ENCODE results near the gene ELAC1.
"Not testable (repeated sequence)": the region's sequence is repeated elsewhere in the genome, so short reads cannot be mapped to it uniquely, and the experiment has no call there.

The ELAC1 gene

DNA sequence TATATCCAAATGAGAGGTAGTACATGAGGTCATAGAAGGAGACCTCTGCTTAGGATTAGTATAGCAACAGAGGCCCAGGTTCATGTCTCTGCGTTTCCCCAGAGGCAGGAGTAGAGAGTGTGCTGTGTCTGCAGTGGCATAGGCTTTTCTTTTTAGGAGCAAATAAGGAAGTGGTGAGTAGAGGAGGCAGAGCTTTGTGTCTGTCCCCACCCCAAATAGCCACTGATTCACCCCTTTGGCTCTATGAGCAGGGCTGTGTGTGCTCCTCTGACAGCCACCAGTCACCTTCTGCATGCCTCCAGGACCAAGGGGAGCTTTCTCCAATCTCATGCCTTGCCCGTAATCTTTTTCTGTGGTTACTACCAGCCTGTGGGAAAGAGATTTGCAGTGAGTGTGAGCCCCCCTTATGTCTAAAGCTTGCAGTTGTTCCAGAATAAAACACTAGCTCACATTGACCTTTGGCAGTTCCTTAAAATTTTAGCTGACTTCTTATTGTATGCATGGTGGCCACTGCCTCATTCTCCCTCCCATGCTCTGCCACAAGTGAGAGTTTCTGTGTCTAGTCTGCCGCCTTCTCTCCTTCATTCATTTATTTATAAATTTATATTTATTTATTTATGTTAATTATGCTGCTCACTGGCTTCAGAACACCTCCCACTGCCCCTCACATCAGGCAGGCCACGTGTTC, 23.5 kb upstream of the ELAC1 start:
- no peaks in the 10 kb centered on the region for H3K4me1 ChIP-seq (ENCODE audit: control insufficient read depth, insufficient read depth, low read length)
- H3K36me3 ChIP-seq (ENCODE audit: control insufficient read depth, insufficient read depth, low read length), result peaks cover 27% of the 10 kb centered on the region
- no peak overlapping the region for H3K27ac ChIP-seq (ENCODE audit: low read depth, low read length)
- no peak overlapping the region for H3K4me3 ChIP-seq (ENCODE audit: low read depth, low read length)
- H3K9ac ChIP-seq (ENCODE audit: low read length), result no peak overlapping the region
- no peaks in the 10 kb centered on the region for H3K9me3 ChIP-seq (ENCODE audit: control insufficient read depth, insufficient read depth, low read depth, low read length)
- no peaks in the 10 kb centered on the region for H3K27me3 ChIP-seq (ENCODE audit: control insufficient read depth, insufficient read depth, low read length)

GRCh38 chr18:50945918-50946317, 21.9 kb upstream of the ELAC1 start:
- H3K27me3 ChIP-seq (ENCODE audit: control insufficient read depth, insufficient read depth, low read length); H3K4me1 ChIP-seq (ENCODE audit: control insufficient read depth, insufficient read depth, low read length); H3K4me3 ChIP-seq (ENCODE audit: low read depth, low read length); H3K9ac ChIP-seq (ENCODE audit: low read length); H3K9me3 ChIP-seq (ENCODE audit: control insufficient read depth, insufficient read depth, low read depth, low read length); H3K27ac ChIP-seq (ENCODE audit: low read depth, low read length): not testable (repeated sequence)
- H3K36me3 ChIP-seq (ENCODE audit: control insufficient read depth, insufficient read depth, low read length), result peaks cover 18% of the 10 kb centered on the region

- Histone ChIP-seq H3K36me3 (ENCODE audit: control insufficient read depth, insufficient read depth, low read length) (peaks cover 18% of the 10 kb centered on the region), H3K4me1 (ENCODE audit: control insufficient read depth, insufficient read depth, low read length) (no peaks in the 10 kb centered on the region), H3K27ac (ENCODE audit: low read depth, low read length) (no peak overlapping the region), H3K27me3 (ENCODE audit: control insufficient read depth, insufficient read depth, low read length) (no peaks in the 10 kb centered on the region), H3K9me3 (ENCODE audit: control insufficient read depth, insufficient read depth, low read depth, low read length) (no peaks in the 10 kb centered on the region), H3K4me3 (ENCODE audit: low read depth, low read length) (no peak overlapping the region), H3K9ac (ENCODE audit: low read length) (no peak overlapping the region)
Measured at GRCh38 chr18:50947899-50948298, 19.9 kb upstream of the ELAC1 start.

DNA sequence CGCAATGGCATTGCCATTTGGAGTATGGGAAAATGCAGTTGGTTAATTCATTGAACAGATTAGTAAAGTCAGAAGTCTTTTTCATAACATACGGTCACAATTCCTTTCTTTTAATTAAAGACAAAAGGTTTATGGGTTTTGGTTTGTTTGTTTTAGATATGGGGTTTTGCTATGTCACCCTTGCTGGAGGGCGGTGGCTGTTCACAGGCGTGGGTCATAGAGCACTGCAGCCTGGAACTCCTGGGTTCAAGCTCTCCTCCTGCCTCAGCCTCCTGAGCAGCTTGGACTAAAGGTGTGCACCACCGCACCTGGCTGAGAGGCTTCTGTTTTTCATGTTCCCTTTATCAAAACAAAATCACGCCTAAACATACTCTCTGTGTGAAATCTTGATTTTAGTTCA, 18.7 kb upstream of the ELAC1 start:
- Histone ChIP-seq H3K27me3 (ENCODE audit: control insufficient read depth, insufficient read depth, low read length) (no peaks in the 10 kb centered on the region), H3K27ac (ENCODE audit: low read depth, low read length) (no peak overlapping the region), H3K36me3 (ENCODE audit: control insufficient read depth, insufficient read depth, low read length) (peaks cover 18% of the 10 kb centered on the region), H3K4me3 (ENCODE audit: low read depth, low read length) (no peak overlapping the region), H3K9me3 (ENCODE audit: control insufficient read depth, insufficient read depth, low read depth, low read length) (no peaks in the 10 kb centered on the region), H3K4me1 (ENCODE audit: control insufficient read depth, insufficient read depth, low read length) (no peaks in the 10 kb centered on the region), H3K9ac (ENCODE audit: low read length) (no peak overlapping the region)

- no peak overlapping the region for H3K9ac ChIP-seq (ENCODE audit: low read length)
- peaks cover 5% of the 10 kb centered on the region; the same call in 1 of the 2 replicates for H3K4me1 ChIP-seq (ENCODE audit: control insufficient read depth, insufficient read depth, low read length)
- H3K36me3 ChIP-seq (ENCODE audit: control insufficient read depth, insufficient read depth, low read length), result peaks cover 10% of the 10 kb centered on the region
- H3K4me3 ChIP-seq (ENCODE audit: low read depth, low read length), result no peak overlapping the region
- no peaks in the 10 kb centered on the region for H3K9me3 ChIP-seq (ENCODE audit: control insufficient read depth, insufficient read depth, low read depth, low read length)
- no peaks in the 10 kb centered on the region for H3K27me3 ChIP-seq (ENCODE audit: control insufficient read depth, insufficient read depth, low read length)
- no peak overlapping the region for H3K27ac ChIP-seq (ENCODE audit: low read depth, low read length)
Measured at GRCh38 chr18:50950626-50951025, 17.2 kb upstream of the ELAC1 start.

DNA sequence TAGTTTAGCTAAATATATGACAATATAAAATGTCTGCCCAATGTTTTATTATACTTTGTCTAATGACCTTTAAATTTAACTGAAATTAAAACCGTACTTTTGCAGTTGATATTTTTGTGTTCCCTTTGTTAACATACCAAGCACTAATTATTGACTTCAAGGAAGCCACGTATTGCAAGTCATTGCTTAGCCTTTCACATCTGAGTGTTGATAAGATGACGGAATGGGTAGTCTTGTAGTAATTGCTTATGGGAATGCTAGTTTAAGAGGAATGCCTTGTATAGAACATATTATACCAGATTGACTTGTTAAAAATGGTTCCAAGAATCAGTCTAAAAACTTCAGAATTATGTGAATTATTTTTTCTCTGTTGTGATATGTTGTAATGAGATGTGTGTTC, 14.0 kb upstream of the ELAC1 start:
- Histone ChIP-seq H3K36me3 (ENCODE audit: control insufficient read depth, insufficient read depth, low read length) (no peaks in the 10 kb centered on the region), H3K27ac (ENCODE audit: low read depth, low read length) (no peak overlapping the region), H3K9ac (ENCODE audit: low read length) (no peak overlapping the region), H3K4me1 (ENCODE audit: control insufficient read depth, insufficient read depth, low read length) (peaks cover 6% of the 10 kb centered on the region; the same call in 1 of the 2 replicates), H3K27me3 (ENCODE audit: control insufficient read depth, insufficient read depth, low read length) (no peaks in the 10 kb centered on the region), H3K4me3 (ENCODE audit: low read depth, low read length) (no peak overlapping the region), H3K9me3 (ENCODE audit: control insufficient read depth, insufficient read depth, low read depth, low read length) (no peaks in the 10 kb centered on the region)

GRCh38 chr18:50955253-50955652, 12.6 kb upstream of the ELAC1 start:
- H3K9ac ChIP-seq (ENCODE audit: low read length), result no peak overlapping the region
- H3K27me3 ChIP-seq (ENCODE audit: control insufficient read depth, insufficient read depth, low read length), result no peaks in the 10 kb centered on the region
- peaks cover 6% of the 10 kb centered on the region; the same call in 1 of the 2 replicates for H3K4me1 ChIP-seq (ENCODE audit: control insufficient read depth, insufficient read depth, low read length)
- no peak overlapping the region for H3K4me3 ChIP-seq (ENCODE audit: low read depth, low read length)
- no peaks in the 10 kb centered on the region for H3K9me3 ChIP-seq (ENCODE audit: control insufficient read depth, insufficient read depth, low read depth, low read length)
- no peak overlapping the region for H3K27ac ChIP-seq (ENCODE audit: low read depth, low read length)
- no peaks in the 10 kb centered on the region for H3K36me3 ChIP-seq (ENCODE audit: control insufficient read depth, insufficient read depth, low read length)

- Histone ChIP-seq H3K27me3 (ENCODE audit: control insufficient read depth, insufficient read depth, low read length) (no peaks in the 10 kb centered on the region), H3K36me3 (ENCODE audit: control insufficient read depth, insufficient read depth, low read length) (no peaks in the 10 kb centered on the region), H3K9ac (ENCODE audit: low read length) (no peak overlapping the region), H3K4me3 (ENCODE audit: low read depth, low read length) (no peak overlapping the region), H3K9me3 (ENCODE audit: control insufficient read depth, insufficient read depth, low read depth, low read length) (0 out of 2 replicates have a peak, but pooled peaks cover 7% of the 10 kb centered on the region), H3K4me1 (ENCODE audit: control insufficient read depth, insufficient read depth, low read length) (peaks cover 6% of the 10 kb centered on the region; the same call in 1 of the 2 replicates), H3K27ac (ENCODE audit: low read depth, low read length) (no peak overlapping the region)
Measured at GRCh38 chr18:50956116-50956515, 11.7 kb upstream of the ELAC1 start.

GRCh38 chr18:50961974-50962373, 5.9 kb upstream of the ELAC1 start:
- Histone ChIP-seq H3K4me1 (ENCODE audit: control insufficient read depth, insufficient read depth, low read length) (no peaks in the 10 kb centered on the region), H3K9ac (ENCODE audit: low read length) (no peak overlapping the region), H3K9me3 (ENCODE audit: control insufficient read depth, insufficient read depth, low read depth, low read length) (peaks cover 34% of the 10 kb centered on the region), H3K4me3 (ENCODE audit: low read depth, low read length) (no peak overlapping the region), H3K36me3 (ENCODE audit: control insufficient read depth, insufficient read depth, low read length) (no peaks in the 10 kb centered on the region), H3K27ac (ENCODE audit: low read depth, low read length) (no peak overlapping the region), H3K27me3 (ENCODE audit: control insufficient read depth, insufficient read depth, low read length) (no peaks in the 10 kb centered on the region)

- peaks cover 19% of the 10 kb centered on the region for H3K4me1 ChIP-seq (ENCODE audit: control insufficient read depth, insufficient read depth, low read length)
- H3K36me3 ChIP-seq (ENCODE audit: control insufficient read depth, insufficient read depth, low read length), result peaks cover 2% of the 10 kb centered on the region; the same call in 1 of the 2 replicates
- no peak overlapping the region for H3K27ac ChIP-seq (ENCODE audit: low read depth, low read length)
- H3K4me3 ChIP-seq (ENCODE audit: low read depth, low read length), result peak overlapping the region; percentile 75; the same call in 1 of the 2 replicates
- no peaks in the 10 kb centered on the region for H3K9me3 ChIP-seq (ENCODE audit: control insufficient read depth, insufficient read depth, low read depth, low read length)
- no peaks in the 10 kb centered on the region for H3K27me3 ChIP-seq (ENCODE audit: control insufficient read depth, insufficient read depth, low read length)
- no peak overlapping the region for H3K9ac ChIP-seq (ENCODE audit: low read length)
Measured at GRCh38 chr18:50969448-50969847, 1.6 kb downstream of the ELAC1 start.

- Histone ChIP-seq H3K27ac (ENCODE audit: low read depth, low read length) (no peak overlapping the region), H3K27me3 (ENCODE audit: control insufficient read depth, insufficient read depth, low read length) (no peaks in the 10 kb centered on the region), H3K36me3 (ENCODE audit: control insufficient read depth, insufficient read depth, low read length) (peaks cover 7% of the 10 kb centered on the region; the same call in 1 of the 2 replicates), H3K9me3 (ENCODE audit: control insufficient read depth, insufficient read depth, low read depth, low read length) (no peaks in the 10 kb centered on the region), H3K4me3 (ENCODE audit: low read depth, low read length) (no peak overlapping the region), H3K9ac (ENCODE audit: low read length) (no peak overlapping the region), H3K4me1 (ENCODE audit: control insufficient read depth, insufficient read depth, low read length) (peaks cover 19% of the 10 kb centered on the region)
Measured at GRCh38 chr18:50970006-50970405, 2.2 kb downstream of the ELAC1 start.

All from HUES6 (cell line).